Ishikawa (cell line): Measurements from ENCODE around the gene NLRC5.

Source experiments
- CEBPB ChIP-seq: IDR thresholded peaks from 2 replicates; pipeline ENCODE4 v1.6.1; 2012
- TF ChIP-seq, protein P1 (sequence below): IDR thresholded peaks from 2 replicates; pipeline ENCODE4 v1.6.1; 2012

DNA sequence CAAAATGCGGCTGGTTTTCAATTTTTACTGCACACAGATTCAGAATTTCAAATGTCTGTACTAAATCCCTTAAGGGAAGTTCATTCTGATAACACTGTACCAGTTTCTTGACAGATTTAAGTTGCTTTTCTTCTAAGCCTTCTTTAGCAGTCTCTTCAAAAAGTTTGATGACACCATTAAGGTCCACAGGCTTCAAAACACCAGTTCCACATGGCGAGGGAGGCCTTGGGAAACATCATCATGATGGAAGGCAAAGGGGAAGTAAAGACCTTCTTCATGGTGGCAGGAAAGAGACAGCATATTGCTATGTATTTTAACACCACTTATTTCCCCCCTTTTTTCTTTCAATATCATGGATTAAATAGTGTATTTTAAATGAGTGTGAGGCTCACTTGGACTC is 24.5 kb downstream of the NLRC5 start:
- TF ChIP-seq CEBPB, result no peak
- TF ChIP-seq, protein P1, sequence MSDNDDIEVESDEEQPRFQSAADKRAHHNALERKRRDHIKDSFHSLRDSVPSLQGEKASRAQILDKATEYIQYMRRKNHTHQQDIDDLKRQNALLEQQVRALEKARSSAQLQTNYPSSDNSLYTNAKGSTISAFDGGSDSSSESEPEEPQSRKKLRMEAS, result no peak
